Vagina (tissue), 2 donors: Measurements from ENCODE around the gene INF2. TPM values are rescaled to one million over a fixed set of nuclear protein-coding genes. Genes with fewer than 3 reads are reported as not detected.

Experiments
- DNase-seq, 2 donors: peaks; one replicate each; pipeline ENCODE4 v3.0.0-alpha.2; 2017; ENCODE audit errors: extremely low spot score in 2 of 2
- H3K27ac ChIP-seq: fragments of 200-600 bp; sonication (generic); one replicate; pipeline ENCODE4 v1.5.1; 2019
- H3K27me3 ChIP-seq: fragments of 200-600 bp; sonication (generic); one replicate; pipeline ENCODE4 v1.5.1; 2019
- H3K36me3 ChIP-seq, 2 donors: fragments of 200-600 bp; sonication (generic); one replicate each; pipeline ENCODE4 v1.5.1; 2017 to 2019
- H3K4me1 ChIP-seq: fragments of 200-600 bp; sonication (generic); one replicate; pipeline ENCODE4 v1.5.1; 2019
- H3K4me3 ChIP-seq, 2 donors: fragments of 200-600 bp; sonication (generic); 1 replicate in 1 of 2; 2 replicates in 1 of 2; pipeline ENCODE4 v1.5.1; 2016 to 2019
- H3K9me3 ChIP-seq: fragments of 200-600 bp; sonication (generic); one replicate; pipeline ENCODE4 v1.5.1; 2019
- CTCF ChIP-seq, 3 experiments: fragments of 450-650 bp in 2 of 3; fragments of 200-600 bp in 1 of 3; sonication (generic) in 1 of 3; IDR thresholded peaks; one replicate each; pipeline ENCODE4 v1.5.1; 2017 to 2019; ENCODE audit warnings: antibody characterized with exemption in 3 of 3, mild to moderate bottlenecking in 2 of 3, moderate library complexity in 2 of 3
- POLR2A ChIP-seq, 2 donors: fragments of 450-650 bp; IDR thresholded peaks; one replicate each; pipeline ENCODE4 v1.6.1; 2017; ENCODE audit warnings: antibody characterized with exemption in 2 of 2, mild to moderate bottlenecking in 2 of 2, moderate library complexity in 2 of 2
- POLR2AphosphoS5 ChIP-seq, 2 donors: sonication (generic); formaldehyde crosslinking; IDR thresholded peaks; one replicate each; pipeline ENCODE4 v1.9.0; 2017; ENCODE audit warnings: antibody characterized with exemption in 2 of 2, mild to moderate bottlenecking in 2 of 2, low read depth in 1 of 2; ENCODE audit not compliant: insufficient read depth in 1 of 2
- intact Hi-C: fragments of 100-400 bp; cut with DNase I; formaldehyde crosslinking; loops from one replicate; pipeline ENCODE4 v1.15.1; 2023
- total RNA-seq: library from RNA; depleted of rRNA; stranded (reverse); fragments of >200 nt; gene quantifications from one replicate; pipeline ENCODE4 v1.2.3, GENCODE V29; 2016

Gene INF2
- total RNA-seq, 1 donor from 2014 or later: 49.1 TPM

GRCh38 chr14:104717646-104718045, 28.2 kb downstream of the INF2 start:
- peaks cover 0 to 40% of the 10 kb centered on the region in 2 donors for H3K36me3 ChIP-seq

GRCh38 chr14:104718147-104718546, 28.7 kb downstream of the INF2 start:
- H3K36me3 ChIP-seq: peaks cover 0 to 35% of the 10 kb centered on the region in 2 donors
- no peak overlapping the region for H3K4me3 ChIP-seq
- no peak overlapping the region for H3K27ac ChIP-seq
- no peaks in the 10 kb centered on the region for H3K27me3 ChIP-seq
- H3K4me1 ChIP-seq: peaks cover 13% of the 10 kb centered on the region
- TF ChIP-seq CTCF (IDR thresholded peaks at IDR 0.05) (no peak), POLR2A (IDR thresholded peaks at IDR 0.05) (no peak), POLR2AphosphoS5 (IDR thresholded peaks at IDR 0.05; ENCODE audit: insufficient read depth in 1 of 2, low read depth in 1 of 2) (no peak)
- intact Hi-C loops: no loop called here
- DNase-seq: no peak
- H3K9me3 ChIP-seq: no peaks in the 10 kb centered on the region

More at GRCh38 chr14:104717646-104718045, 28.2 kb downstream of the INF2 start:
- intact Hi-C loops: no loop called here
- Histone ChIP-seq H3K27me3 (no peaks in the 10 kb centered on the region), H3K4me3 (no peak overlapping the region), H3K4me1 (peaks cover 8% of the 10 kb centered on the region), H3K27ac (no peak overlapping the region), H3K9me3 (no peaks in the 10 kb centered on the region)
- DNase-seq: no peak
- TF ChIP-seq POLR2A (IDR thresholded peaks at IDR 0.05): no peak
- TF ChIP-seq POLR2AphosphoS5 (IDR thresholded peaks at IDR 0.05; ENCODE audit: insufficient read depth in 1 of 2, low read depth in 1 of 2): no peak
- no peak for TF ChIP-seq CTCF (IDR thresholded peaks at IDR 0.05)

GRCh38 chr14:104718871-104719270, 29.5 kb downstream of the INF2 start:
- H3K27me3 ChIP-seq: no peaks in the 10 kb centered on the region
- H3K27ac ChIP-seq: no peak overlapping the region
- H3K4me3 ChIP-seq: no peak overlapping the region
- no peak for DNase-seq
- TF ChIP-seq POLR2AphosphoS5 (IDR thresholded peaks at IDR 0.05; ENCODE audit: insufficient read depth in 1 of 2, low read depth in 1 of 2) (no peak), POLR2A (IDR thresholded peaks at IDR 0.05) (no peak), CTCF (IDR thresholded peaks at IDR 0.05) (no peak)
- intact Hi-C loops: no loop called here
- peaks cover 19% of the 10 kb centered on the region for H3K4me1 ChIP-seq
- H3K36me3 ChIP-seq: peaks cover 0 to 29% of the 10 kb centered on the region in 2 donors
- H3K9me3 ChIP-seq: no peaks in the 10 kb centered on the region

DNA sequence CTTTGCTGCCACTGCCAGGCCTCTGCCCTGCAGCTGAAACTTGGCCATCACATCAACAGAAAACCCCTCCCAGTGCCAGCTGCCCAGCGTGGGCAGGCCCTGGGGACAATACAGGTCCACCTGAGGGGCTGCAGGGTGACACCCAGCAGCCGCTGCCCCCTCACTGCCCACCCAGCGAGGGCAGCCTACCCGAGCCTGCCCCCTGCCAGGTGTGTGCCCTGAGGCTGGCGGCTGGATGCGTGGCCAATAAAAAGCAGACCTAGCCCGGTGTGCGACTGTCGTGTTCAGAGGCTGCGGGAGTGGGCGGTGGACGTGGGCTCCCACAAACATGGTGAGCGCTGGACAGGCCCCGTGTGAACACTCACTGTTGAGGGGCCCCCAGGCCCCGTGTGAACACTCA, 29.9 kb downstream of the INF2 start:
- DNase-seq: no peak
- intact Hi-C loops: no loop called here
- Histone ChIP-seq H3K36me3 (peaks cover 0 to 24% of the 10 kb centered on the region in 2 donors), H3K9me3 (no peaks in the 10 kb centered on the region), H3K4me1 (peaks cover 21% of the 10 kb centered on the region), H3K4me3 (no peak overlapping the region), H3K27me3 (no peaks in the 10 kb centered on the region), H3K27ac (no peak overlapping the region)
- TF ChIP-seq CTCF (IDR thresholded peaks at IDR 0.05) (no peak), POLR2AphosphoS5 (IDR thresholded peaks at IDR 0.05; ENCODE audit: insufficient read depth in 1 of 2, low read depth in 1 of 2) (no peak), POLR2A (IDR thresholded peaks at IDR 0.05) (no peak)

DNA sequence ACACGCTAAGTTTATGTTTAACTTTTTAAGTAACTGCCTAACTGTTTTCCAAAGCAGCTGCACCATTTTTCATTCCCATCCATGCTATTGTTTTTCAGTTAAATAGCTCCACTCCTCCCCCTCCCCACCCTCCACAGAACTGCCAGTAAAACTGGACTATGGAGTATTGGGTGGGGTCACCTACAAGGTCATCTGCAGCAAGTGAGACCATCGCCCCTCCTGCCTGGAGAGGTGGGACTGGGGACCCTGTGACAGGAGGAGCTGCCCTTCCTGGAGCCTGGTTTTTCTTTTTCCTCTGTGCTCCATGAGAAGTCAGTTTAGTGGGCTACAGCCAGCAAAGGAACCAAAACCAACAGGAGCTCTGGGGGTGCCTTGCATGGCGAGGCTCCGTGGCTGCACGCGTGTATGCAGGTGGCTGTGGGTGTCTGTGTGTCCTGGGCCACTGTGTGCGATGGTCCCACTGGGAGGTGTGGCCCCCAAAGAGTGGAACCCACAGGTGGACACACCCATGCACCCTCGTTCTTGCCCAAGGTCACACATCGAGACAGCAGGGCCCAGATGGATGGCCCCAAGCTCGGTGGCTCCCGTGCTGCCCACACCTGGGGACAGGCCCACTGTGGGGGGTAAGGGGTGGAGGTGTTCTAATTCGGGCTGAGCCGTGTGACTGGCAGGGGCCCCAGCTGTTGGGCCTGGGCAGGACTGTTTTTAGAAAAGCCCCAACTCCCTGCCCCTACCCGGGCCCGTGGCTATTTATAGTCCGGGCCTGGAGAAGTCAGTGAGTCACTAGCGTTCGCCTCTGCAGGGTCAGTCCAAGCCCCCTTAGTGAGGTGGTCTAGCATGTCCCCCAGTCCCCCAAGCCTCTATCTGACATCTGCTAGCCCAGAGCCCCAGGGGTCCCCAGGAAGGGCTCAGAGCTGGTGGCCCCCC, 32.4 kb downstream of the INF2 start:
- Histone ChIP-seq H3K4me3 (no peak overlapping the region), H3K36me3 (peaks cover 0 to 7% of the 10 kb centered on the region in 2 donors), H3K9me3 (no peaks in the 10 kb centered on the region), H3K27ac (no peak overlapping the region), H3K27me3 (no peaks in the 10 kb centered on the region), H3K4me1 (peaks cover 40% of the 10 kb centered on the region)
- DNase-seq: no peak
- intact Hi-C loops: no loop called here
- TF ChIP-seq POLR2AphosphoS5 (IDR thresholded peaks at IDR 0.05; ENCODE audit: insufficient read depth in 1 of 2, low read depth in 1 of 2): no peak
